HUES64 (cell line): ENCODE measurements around the gene YPEL3.

Experiments
- H3K27ac ChIP-seq: 2 replicates; pipeline ENCODE4 v1.7.0; 2013; ENCODE audit warnings: low read depth, low read length, inconsistent platforms
- H3K27me3 ChIP-seq: 2 replicates; pipeline ENCODE4 v1.6.1; 2013; ENCODE audit warnings: mild to moderate bottlenecking, low read length; ENCODE audit not compliant: insufficient read depth
- H3K36me3 ChIP-seq: 2 replicates; pipeline ENCODE4 v1.6.1; 2013; ENCODE audit warnings: mild to moderate bottlenecking, low read length; ENCODE audit not compliant: insufficient read depth
- H3K4me1 ChIP-seq: 2 replicates; pipeline ENCODE4 v1.6.1; 2013; ENCODE audit warnings: mild to moderate bottlenecking, low read length, moderate library complexity; ENCODE audit not compliant: insufficient read depth
- H3K4me3 ChIP-seq: 2 replicates; pipeline ENCODE4 v1.5.1; 2013; ENCODE audit warnings: mild to moderate bottlenecking, low read length, moderate library complexity
- H3K9ac ChIP-seq: 2 replicates; pipeline ENCODE4 v1.6.1; 2013; ENCODE audit warnings: mild to moderate bottlenecking, low read depth, low read length
- H3K9me3 ChIP-seq: 2 replicates; pipeline ENCODE4 v1.6.1; 2013; ENCODE audit warnings: low read depth, low read length; ENCODE audit not compliant: insufficient read depth
- WGBS: fragments of 150-250, 120-280 bp; methylation state at CpG from one replicate; pipeline ENCODE4 v1.1.7; 2013; ENCODE audit warnings: missing lambda C conversion rate; 5-methylcytosine and 5-hydroxymethylcytosine counted together

YPEL3 gene

DNA sequence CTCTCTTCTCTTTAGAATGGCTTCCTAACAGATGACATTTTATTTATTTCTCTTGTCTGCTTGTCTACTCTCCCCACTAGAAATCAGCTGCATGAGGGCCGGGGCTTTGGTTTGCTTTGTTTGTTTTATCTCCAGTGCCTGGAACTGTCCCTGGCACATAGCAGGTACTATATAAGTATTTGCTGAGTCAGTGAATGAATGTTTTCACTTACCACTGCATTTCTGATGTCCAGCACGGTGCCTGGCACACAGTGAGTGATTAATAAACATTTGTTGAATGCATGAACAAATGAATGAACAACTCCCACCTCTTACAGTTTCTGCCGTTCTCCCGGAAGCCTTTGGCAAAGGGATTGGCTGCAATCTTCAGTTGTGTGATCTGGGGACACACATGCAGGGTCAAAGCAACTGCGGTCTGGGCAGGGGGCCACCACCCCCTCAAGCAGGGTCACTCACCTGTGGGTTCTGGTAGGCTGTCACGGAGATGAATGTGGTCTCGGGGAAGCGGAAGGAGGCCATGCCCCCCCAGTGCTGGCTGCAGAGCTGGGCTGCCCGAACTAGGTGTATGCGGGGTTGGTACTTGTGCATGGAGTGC, 7.7 kb downstream of the YPEL3 start:
- no peaks in the 10 kb centered on the region for H3K27me3 ChIP-seq
- peaks cover 29% of the 10 kb centered on the region for H3K36me3 ChIP-seq
- H3K4me1 ChIP-seq, result peaks cover 3% of the 10 kb centered on the region; the same call in 1 of the 2 replicates
- no peaks in the 10 kb centered on the region for H3K9me3 ChIP-seq
- no peak overlapping the region for H3K4me3 ChIP-seq
- 89% methylated on average over 9 of the region's 10 CpGs for WGBS
- H3K27ac ChIP-seq, result no peak overlapping the region
- H3K9ac ChIP-seq, result no peak overlapping the region

DNA sequence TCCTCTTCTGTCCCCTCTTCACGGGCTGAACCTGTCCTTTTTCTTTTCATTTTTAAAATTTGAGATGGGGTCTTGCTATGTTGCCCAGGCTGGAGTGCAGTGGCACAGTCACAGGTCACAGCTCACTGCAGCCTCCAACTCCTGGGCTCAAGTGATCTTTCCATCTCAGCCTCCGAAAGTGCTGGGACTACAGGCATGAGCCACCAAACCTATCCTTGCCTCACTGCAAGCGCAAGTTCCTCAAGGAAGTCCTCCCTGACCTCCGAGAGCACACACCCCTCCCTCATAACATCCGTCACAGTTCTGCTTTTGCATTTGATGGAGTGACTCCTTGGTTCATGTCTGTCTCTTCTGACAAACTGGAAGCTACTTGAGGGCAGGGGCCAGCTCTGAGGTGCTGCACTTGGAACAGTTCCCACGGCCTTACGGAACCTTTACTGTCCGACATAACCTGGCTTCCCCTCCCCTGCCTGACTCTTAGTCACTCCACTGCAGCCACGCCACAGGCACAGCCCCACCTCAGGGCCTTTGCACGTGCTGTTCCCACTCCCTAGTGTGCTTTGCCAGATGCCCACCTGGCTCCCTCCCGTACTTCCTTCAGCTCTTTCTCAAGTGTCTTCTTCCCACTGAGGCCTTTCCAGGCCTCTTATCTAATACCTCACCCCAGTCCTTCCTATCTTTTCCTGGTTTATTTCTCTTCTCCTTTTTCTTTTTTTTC, 8.7 kb downstream of the YPEL3 start:
- H3K36me3 ChIP-seq, result peaks cover 39% of the 10 kb centered on the region
- 91% methylated on average over 11 of the region's 11 CpGs for WGBS
- no peak overlapping the region for H3K9ac ChIP-seq
- H3K4me1 ChIP-seq, result peaks cover 2% of the 10 kb centered on the region; the same call in 1 of the 2 replicates
- H3K4me3 ChIP-seq, result no peak overlapping the region
- no peaks in the 10 kb centered on the region for H3K27me3 ChIP-seq
- no peaks in the 10 kb centered on the region for H3K9me3 ChIP-seq
- H3K27ac ChIP-seq, result no peak overlapping the region

DNA sequence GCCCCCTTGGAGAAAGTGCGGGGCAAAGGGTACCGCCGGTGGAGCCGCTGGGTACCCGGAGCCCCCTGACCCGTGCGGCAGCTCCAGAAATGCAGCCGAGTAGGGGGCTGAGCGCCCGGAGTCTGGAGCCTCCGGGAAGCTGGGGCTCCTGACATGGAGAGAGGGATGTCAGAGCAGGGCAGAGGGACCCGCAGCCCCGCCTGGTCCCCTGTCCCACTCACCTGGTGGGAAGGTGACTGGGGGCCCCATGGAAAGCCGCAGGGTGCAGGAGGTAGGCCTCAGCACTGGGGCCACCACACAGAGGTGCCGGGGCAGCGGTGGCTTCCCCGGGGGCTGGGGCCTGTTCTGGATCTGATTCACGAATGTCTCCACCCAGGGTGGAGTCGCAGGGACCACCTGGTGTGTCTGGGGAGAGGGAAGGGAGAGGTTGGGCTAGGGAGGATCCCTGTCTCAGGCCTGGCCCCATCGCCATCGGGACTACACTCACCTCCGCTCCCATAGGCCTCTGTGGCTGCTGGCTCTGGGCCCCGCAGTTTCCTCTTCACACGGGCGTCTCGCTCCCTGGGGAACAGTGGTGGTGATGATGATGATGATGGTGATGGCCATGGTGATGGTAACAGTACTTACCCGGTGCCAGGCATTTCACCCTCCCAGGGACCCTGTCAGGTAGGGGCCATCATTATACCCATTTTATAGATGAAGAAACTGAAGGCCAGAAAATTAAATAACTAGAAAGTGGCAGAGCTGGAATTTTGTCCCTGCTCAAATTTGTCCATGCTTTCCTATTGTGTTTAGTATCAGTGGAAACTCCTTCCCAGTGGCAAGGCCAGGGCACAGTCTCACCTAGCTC, 9.5 kb downstream of the YPEL3 start:
- Histone ChIP-seq H3K36me3 (peaks cover 44% of the 10 kb centered on the region), H3K9me3 (no peaks in the 10 kb centered on the region), H3K27ac (no peak overlapping the region), H3K4me1 (no peaks in the 10 kb centered on the region), H3K9ac (no peak overlapping the region), H3K4me3 (no peak overlapping the region), H3K27me3 (no peaks in the 10 kb centered on the region)
- 93% methylated on average over 27 of the region's 27 CpGs for WGBS

DNA sequence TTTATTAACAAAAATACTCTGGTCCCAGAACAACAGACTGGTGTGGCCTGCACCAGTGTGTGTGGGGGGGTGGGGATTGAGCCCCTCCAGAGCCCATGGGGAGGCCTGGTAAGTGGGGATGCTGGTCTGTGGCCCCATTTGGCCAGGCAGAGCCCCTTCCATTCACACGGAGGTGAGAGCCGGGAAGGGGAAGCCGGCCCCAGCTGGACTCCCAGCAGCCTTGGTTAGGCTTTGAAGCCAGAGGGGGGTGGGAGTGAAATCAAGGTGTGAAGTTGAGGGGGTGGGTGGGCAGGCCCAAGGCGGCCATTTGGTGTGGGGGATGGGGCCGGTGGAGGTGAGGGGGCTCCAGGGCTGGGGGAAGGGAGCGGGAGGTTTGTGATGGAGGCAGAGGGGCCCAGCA, 10.2 kb downstream of the YPEL3 start:
- peaks cover 51% of the 10 kb centered on the region for H3K36me3 ChIP-seq
- peak overlapping the region; percentile 18; the same call in 1 of the 2 replicates for H3K27ac ChIP-seq
- no peaks in the 10 kb centered on the region for H3K9me3 ChIP-seq
- H3K9ac ChIP-seq, result no peak overlapping the region
- no peaks in the 10 kb centered on the region for H3K4me1 ChIP-seq
- H3K27me3 ChIP-seq, result no peaks in the 10 kb centered on the region
- no peak overlapping the region for H3K4me3 ChIP-seq
- 59% methylated on average over 6 of the region's 6 CpGs for WGBS

DNA sequence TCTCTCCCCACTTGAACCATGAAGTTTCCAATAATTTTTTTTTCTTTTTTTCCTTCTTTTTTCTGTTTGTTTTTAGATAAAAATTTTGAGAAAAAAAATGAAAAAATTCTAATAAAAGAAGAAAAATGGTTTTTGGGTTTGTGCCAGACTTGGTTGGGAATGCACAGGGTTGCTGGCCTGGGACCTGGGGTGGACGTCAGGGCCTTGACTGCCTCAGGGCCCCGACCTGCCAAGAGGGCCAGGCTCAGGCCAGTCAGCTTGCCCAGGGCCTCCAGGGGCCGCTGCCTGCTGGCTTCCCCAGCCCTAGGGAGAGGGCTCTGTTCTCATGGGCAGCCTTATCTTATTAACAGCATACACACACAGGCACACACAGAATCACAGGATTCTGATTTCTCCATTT, 10.8 kb downstream of the YPEL3 start:
- 87% methylated on average over 3 of the region's 3 CpGs for WGBS
- H3K4me1 ChIP-seq, result no peaks in the 10 kb centered on the region
- H3K9ac ChIP-seq, result no peak overlapping the region
- H3K9me3 ChIP-seq, result no peaks in the 10 kb centered on the region
- peaks cover 56% of the 10 kb centered on the region for H3K36me3 ChIP-seq
- no peak overlapping the region for H3K27ac ChIP-seq
- H3K27me3 ChIP-seq, result no peaks in the 10 kb centered on the region
- no peak overlapping the region for H3K4me3 ChIP-seq

DNA sequence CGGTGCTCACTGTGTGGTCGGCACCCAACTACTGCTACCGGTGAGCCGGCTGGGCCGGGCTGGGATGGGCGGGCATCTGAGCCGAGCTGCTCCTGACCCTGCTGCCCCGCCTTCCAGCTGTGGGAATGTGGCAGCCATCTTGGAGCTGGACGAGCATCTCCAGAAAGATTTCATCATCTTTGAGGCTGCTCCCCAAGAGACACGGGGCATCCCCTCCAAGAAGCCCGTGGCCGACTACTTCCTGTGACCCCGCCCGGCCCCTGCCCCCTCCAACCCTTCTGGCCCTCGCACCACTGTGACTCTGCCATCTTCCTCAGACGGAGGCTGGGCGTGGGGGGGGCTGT, 11.2 kb downstream of the YPEL3 start:
- Histone ChIP-seq H3K4me1 (no peaks in the 10 kb centered on the region), H3K27ac (no peak overlapping the region), H3K36me3 (peaks cover 60% of the 10 kb centered on the region), H3K27me3 (no peaks in the 10 kb centered on the region), H3K9ac (no peak overlapping the region), H3K4me3 (no peak overlapping the region), H3K9me3 (no peaks in the 10 kb centered on the region)
- 94% methylated on average over 17 of the region's 17 CpGs for WGBS

DNA sequence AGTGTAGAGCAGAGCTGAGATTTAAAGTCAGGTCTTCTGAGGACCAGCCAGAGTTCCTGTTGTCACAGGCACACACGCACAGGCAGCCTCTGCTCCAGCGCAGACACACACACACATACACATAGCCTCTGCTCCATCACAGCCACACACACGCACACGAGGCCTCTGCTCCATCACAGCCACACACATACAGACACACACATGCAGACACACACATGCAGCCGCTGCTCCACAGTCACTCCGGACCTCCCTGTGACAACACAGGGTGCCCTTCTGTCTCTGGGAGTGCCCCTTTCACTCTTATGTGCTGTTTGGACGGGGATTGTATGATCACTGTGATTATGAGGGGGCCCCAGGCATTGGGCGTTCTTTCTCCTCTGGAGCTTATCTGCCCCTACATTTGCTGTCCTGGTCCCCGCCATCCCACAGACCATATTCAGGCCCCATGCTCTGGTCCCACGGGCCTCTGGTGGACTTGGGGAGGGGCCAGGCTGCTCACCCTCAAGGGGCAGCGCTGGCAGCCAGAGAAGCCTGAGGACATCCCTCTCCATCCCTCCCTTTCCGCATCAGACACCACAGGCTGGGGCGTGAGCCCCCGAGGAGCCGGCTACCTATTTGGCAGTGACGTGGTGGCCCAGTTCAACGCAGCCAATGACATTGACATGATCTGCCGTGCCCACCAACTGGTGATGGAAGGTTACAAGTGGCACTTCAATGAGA, 11.8 kb downstream of the YPEL3 start:
- H3K4me3 ChIP-seq, result no peak overlapping the region
- no peaks in the 10 kb centered on the region for H3K4me1 ChIP-seq
- WGBS, result 89% methylated on average over 18 of the region's 18 CpGs
- peaks cover 66% of the 10 kb centered on the region for H3K36me3 ChIP-seq
- no peaks in the 10 kb centered on the region for H3K27me3 ChIP-seq
- H3K27ac ChIP-seq, result no peak overlapping the region
- no peak overlapping the region for H3K9ac ChIP-seq
- H3K9me3 ChIP-seq, result no peaks in the 10 kb centered on the region

DNA sequence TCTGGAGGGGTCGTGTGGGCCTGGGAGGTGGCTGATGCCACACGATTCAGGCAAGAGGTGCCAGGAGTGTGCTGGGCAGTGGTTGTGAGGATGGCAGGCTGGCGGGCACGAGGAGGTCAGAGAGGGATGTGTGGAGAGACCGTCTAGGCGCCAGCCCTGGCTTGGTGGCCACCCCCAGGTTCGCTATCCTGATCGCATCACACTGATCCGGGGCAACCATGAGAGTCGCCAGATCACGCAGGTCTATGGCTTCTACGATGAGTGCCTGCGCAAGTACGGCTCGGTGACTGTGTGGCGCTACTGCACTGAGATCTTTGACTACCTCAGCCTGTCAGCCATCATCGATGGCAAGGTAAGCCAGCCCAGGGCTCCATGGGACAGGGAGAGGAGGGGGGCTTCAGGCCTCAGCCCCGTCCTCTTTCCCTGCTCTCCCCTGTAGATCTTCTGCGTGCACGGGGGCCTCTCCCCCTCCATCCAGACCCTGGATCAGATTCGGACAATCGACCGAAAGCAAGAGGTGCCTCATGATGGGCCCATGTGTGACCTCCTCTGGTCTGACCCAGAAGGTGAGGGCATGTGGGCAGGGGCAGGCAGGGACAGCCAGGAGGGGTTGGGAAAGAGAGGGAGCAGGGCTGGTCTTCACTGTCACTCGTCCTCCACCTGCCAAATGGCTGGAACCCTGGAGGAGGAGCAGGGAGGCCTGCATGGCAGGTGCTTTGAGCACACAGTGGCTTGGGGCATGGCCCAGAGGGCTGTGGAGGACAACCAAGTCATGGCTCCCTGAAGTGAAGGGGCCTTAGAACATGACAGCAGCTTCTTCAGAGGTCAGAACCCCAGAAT, 12.6 kb downstream of the YPEL3 start:
- Histone ChIP-seq H3K27ac (no peak overlapping the region), H3K9ac (no peak overlapping the region), H3K4me1 (no peaks in the 10 kb centered on the region), H3K9me3 (no peaks in the 10 kb centered on the region), H3K36me3 (peaks cover 72% of the 10 kb centered on the region), H3K27me3 (no peaks in the 10 kb centered on the region), H3K4me3 (no peak overlapping the region)
- 96% methylated on average over 24 of the region's 24 CpGs for WGBS

DNA sequence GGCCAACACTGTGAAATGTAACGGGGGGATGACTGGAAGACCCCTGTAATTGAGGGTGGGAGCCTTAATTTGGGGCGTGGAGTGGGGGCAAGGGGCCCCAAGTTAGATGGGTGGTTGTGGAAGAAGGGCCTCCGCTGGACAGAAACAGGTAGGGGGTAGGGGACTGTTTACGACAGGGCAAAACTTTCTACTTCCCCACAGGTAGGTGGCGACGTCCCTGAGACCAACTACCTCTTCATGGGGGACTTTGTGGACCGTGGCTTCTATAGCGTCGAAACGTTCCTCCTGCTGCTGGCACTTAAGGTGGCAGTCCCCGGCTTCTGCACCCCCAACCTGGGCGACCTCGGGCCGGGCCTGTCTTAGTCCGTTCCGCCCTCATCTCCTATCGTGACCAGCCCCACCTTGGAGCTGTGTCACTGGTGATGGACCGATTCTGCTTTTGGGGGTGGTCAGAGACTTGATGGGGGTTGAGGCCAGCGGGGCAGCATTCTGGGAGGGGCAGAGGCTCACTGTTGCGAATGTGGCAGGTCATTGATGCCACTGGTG, 13.4 kb downstream of the YPEL3 start:
- Histone ChIP-seq H3K27me3 (no peaks in the 10 kb centered on the region), H3K9me3 (no peaks in the 10 kb centered on the region), H3K27ac (no peak overlapping the region), H3K4me1 (no peaks in the 10 kb centered on the region), H3K36me3 (peaks cover 80% of the 10 kb centered on the region), H3K4me3 (no peak overlapping the region), H3K9ac (no peak overlapping the region)
- 90% methylated on average over 20 of the region's 20 CpGs for WGBS

DNA sequence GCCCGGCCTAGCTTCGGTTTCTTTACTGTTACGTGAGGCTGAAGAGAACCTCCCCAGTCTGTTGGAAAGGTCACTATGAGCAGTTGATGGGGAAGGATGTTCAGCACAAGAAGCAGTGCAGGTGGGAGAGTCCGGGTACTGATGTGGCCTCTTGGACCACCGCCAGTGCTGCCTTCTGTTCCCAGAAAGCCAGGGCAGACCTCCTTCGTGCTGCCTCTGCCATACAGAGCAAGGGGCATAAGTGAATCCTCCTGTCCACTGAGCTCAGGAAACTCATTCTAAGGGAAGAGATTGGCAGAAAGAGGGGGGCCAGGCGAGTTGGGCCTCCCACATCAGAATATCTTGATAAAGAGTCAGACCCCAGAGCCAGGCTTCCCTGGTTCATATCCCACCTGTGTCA, 16.5 kb downstream of the YPEL3 start:
- H3K9me3 ChIP-seq, result no peaks in the 10 kb centered on the region
- H3K27me3 ChIP-seq, result no peaks in the 10 kb centered on the region
- H3K9ac ChIP-seq, result no peak overlapping the region
- H3K4me1 ChIP-seq, result peaks cover 3% of the 10 kb centered on the region; the same call in 1 of the 2 replicates
- H3K36me3 ChIP-seq, result peaks cover 67% of the 10 kb centered on the region
- H3K27ac ChIP-seq, result no peak overlapping the region
- 95% methylated on average over 7 of the region's 7 CpGs for WGBS
- no peak overlapping the region for H3K4me3 ChIP-seq
